Trophoblast cell (in vitro differentiated cells and primary cell): ENCODE measurements around the gene KIF21B.

Source experiments
- DNase-seq, 2 donors: peaks; one replicate each; pipeline ENCODE4 v3.0.0-alpha.2; 2016
- H2AFZ ChIP-seq: 2 replicates; pipeline ENCODE4 v1.6.1; 2013; ENCODE audit warnings: low read length, moderate library complexity, mild to moderate bottlenecking; ENCODE audit not compliant: insufficient read depth, poor library complexity
- H2AK5ac ChIP-seq: 2 replicates; pipeline ENCODE4 v1.6.1; 2013; ENCODE audit warnings: mild to moderate bottlenecking, low read length
- H2BK120ac ChIP-seq: 2 replicates; pipeline ENCODE4 v1.6.1; 2013; ENCODE audit warnings: low read length, mild to moderate bottlenecking, moderate library complexity; ENCODE audit not compliant: insufficient read depth, poor library complexity
- H2BK12ac ChIP-seq: 2 replicates; pipeline ENCODE4 v1.6.1; 2013; ENCODE audit warnings: mild to moderate bottlenecking, low read length, moderate library complexity
- H2BK5ac ChIP-seq: 2 replicates; pipeline ENCODE4 v1.6.1; 2013; ENCODE audit warnings: low read length, low read depth, moderate library complexity, mild to moderate bottlenecking; ENCODE audit not compliant: poor library complexity
- H3K14ac ChIP-seq: 2 replicates; pipeline ENCODE4 v1.6.1; 2013; ENCODE audit warnings: mild to moderate bottlenecking, low read length
- H3K18ac ChIP-seq: 2 replicates; pipeline ENCODE4 v1.6.1; 2013; ENCODE audit warnings: mild to moderate bottlenecking, low read length
- H3K23ac ChIP-seq: 2 replicates; pipeline ENCODE4 v1.6.1; 2013; ENCODE audit warnings: low read length
- H3K27ac ChIP-seq: 2 replicates; pipeline ENCODE4 v1.5.1; 2013; ENCODE audit warnings: low read depth, mild to moderate bottlenecking, inconsistent platforms, low read length, moderate library complexity
- H3K27me3 ChIP-seq: 2 replicates; pipeline ENCODE4 v1.6.1; 2013; ENCODE audit warnings: inconsistent platforms, mild to moderate bottlenecking, low read length, moderate library complexity; ENCODE audit not compliant: insufficient read depth
- H3K36me3 ChIP-seq, 2 experiments: 1 replicate in 1 of 2; 2 replicates in 1 of 2; pipeline ENCODE4 v1.6.1; 2013; ENCODE audit warnings: low read length in 2 of 2, mild to moderate bottlenecking in 2 of 2, moderate library complexity in 1 of 2; ENCODE audit not compliant: insufficient read depth in 2 of 2, control insufficient read depth in 1 of 2
- H3K4ac ChIP-seq: 2 replicates; pipeline ENCODE4 v1.6.1; 2013; ENCODE audit warnings: low read depth, mild to moderate bottlenecking, low read length, moderate library complexity
- H3K4me1 ChIP-seq, 2 experiments: 1 replicate in 1 of 2; 2 replicates in 1 of 2; pipeline ENCODE4 v1.6.1; 2013; ENCODE audit warnings: low read length in 2 of 2, mild to moderate bottlenecking in 2 of 2, moderate library complexity in 1 of 2; ENCODE audit not compliant: insufficient read depth in 2 of 2, control insufficient read depth in 1 of 2
- H3K4me2 ChIP-seq: 2 replicates; pipeline ENCODE4 v1.6.1; 2013; ENCODE audit warnings: inconsistent platforms, mild to moderate bottlenecking, low read length, moderate library complexity
- H3K4me3 ChIP-seq: 2 replicates; pipeline ENCODE4 v1.5.1; 2013; ENCODE audit warnings: mild to moderate bottlenecking, low read depth, low read length, inconsistent platforms
- H3K79me1 ChIP-seq: one replicate; pipeline ENCODE4 v1.6.1; 2013; ENCODE audit warnings: low read length
- H3K79me2 ChIP-seq: 2 replicates; pipeline ENCODE4 v1.6.1; 2013; ENCODE audit warnings: low read length, mild to moderate bottlenecking; ENCODE audit not compliant: control insufficient read depth, insufficient read depth, poor library complexity
- H3K9ac ChIP-seq: 2 replicates; pipeline ENCODE4 v1.6.1; 2013; ENCODE audit warnings: mild to moderate bottlenecking, low read length
- H3K9me3 ChIP-seq: 2 replicates; pipeline ENCODE4 v1.6.1; 2013; ENCODE audit warnings: low read depth, mild to moderate bottlenecking, control low read depth, inconsistent platforms, low read length; ENCODE audit not compliant: insufficient read depth
- H4K12ac ChIP-seq: 2 replicates; pipeline ENCODE4 v1.6.1; 2013; ENCODE audit warnings: low read depth, mild to moderate bottlenecking, low read length, moderate library complexity
- H4K8ac ChIP-seq: 2 replicates; pipeline ENCODE4 v1.6.1; 2013; ENCODE audit warnings: low read depth, mild to moderate bottlenecking, low read length, moderate library complexity
- H4K91ac ChIP-seq: one replicate; pipeline ENCODE4 v1.6.1; 2013; ENCODE audit warnings: low read depth, mild to moderate bottlenecking, low read length, moderate library complexity
- WGBS: extraction: QIAGEN DNeasy Blood & Tissue Kit; methylation state at CpG from one replicate; pipeline ENCODE4 v1.1.7; 2013; ENCODE audit warnings: missing lambda C conversion rate; ENCODE audit not compliant: insufficient read length, insufficient coverage; ENCODE audit errors: extremely low coverage; 5-methylcytosine and 5-hydroxymethylcytosine counted together

The KIF21B gene

DNA sequence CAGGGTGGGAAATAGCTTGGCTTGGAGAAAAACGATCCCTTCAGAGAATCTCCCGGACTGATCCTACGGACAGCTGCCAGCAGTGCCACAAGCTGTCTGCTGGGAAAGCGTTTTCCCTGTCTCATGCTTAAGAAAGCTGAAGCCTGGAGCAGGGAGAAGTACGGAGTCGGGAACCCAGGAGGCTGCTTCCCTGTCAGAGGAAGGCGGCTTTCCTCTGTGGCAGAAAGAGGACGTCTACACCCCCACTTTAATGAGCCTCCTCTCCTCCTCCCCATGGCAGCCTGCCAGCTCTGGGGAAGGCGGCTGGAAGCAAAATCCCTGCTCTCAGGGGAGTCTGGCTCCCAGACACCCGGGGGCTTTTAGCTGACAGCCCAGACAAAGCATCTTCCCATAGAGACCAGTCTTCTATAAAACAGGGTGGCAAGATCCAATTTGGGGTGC lies 7.3 kb downstream of the KIF21B start:
- Histone ChIP-seq H2AFZ (no peak overlapping the region), H4K12ac (no peak overlapping the region), H3K9me3 (no peaks in the 10 kb centered on the region), H2BK120ac (no peak overlapping the region), H3K23ac (no peak overlapping the region), H2AK5ac (no peak overlapping the region), H3K9ac (no peak overlapping the region), H4K91ac (no peak overlapping the region), H3K14ac (no peak overlapping the region), H3K79me2 (no peaks in the 10 kb centered on the region), H3K79me1 (no peaks in the 10 kb centered on the region), H3K36me3 (no peaks in the 10 kb centered on the region), H3K27ac (no peak overlapping the region), H3K4me3 (no peak overlapping the region), H3K18ac (no peak overlapping the region), H3K4me2 (no peak overlapping the region), H4K8ac (no peak overlapping the region), H3K4me1 (no peaks in the 10 kb centered on the region), H3K27me3 (no peaks in the 10 kb centered on the region), H2BK12ac (no peak overlapping the region), H2BK5ac (no peak overlapping the region), H3K4ac (no peak overlapping the region)
- no peak for DNase-seq
- WGBS: no CpG with 5 or more reads among the region's 10 CpGs

DNA sequence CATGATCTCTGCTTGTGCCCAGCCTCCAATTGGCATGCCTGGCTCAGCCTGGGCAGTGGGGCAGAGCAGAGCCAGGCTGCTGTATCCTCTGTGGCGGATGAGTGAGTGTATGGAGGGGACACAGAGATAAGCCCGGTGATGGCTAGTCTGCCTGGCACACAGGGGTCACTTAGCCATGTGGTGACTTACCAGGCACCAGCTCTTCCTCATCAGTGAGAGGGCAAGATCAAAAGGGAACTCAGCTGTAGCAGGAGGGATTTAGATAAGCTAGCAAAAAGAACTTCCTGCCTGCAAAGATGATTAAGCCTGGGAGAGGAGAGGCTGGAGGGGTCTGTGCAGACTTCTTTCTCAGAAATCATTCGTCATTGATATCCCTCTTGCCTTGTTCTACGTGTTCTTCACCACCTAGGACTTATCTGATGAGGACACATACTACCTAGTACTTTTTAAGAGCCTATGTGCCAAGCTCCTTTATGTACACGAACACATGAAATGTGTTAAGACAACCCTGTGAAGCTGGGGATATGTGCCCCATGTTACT lies 7.9 kb downstream of the KIF21B start:
- H3K9ac ChIP-seq: no peak overlapping the region
- WGBS: no CpG with 5 or more reads among the region's 5 CpGs
- H2BK5ac ChIP-seq: no peak overlapping the region
- H3K27ac ChIP-seq: no peak overlapping the region
- no peak overlapping the region for H3K4ac ChIP-seq
- H3K36me3 ChIP-seq: no peaks in the 10 kb centered on the region
- H3K4me3 ChIP-seq: no peak overlapping the region
- H2AFZ ChIP-seq: no peak overlapping the region
- H4K12ac ChIP-seq: no peak overlapping the region
- H3K14ac ChIP-seq: no peak overlapping the region
- H3K4me2 ChIP-seq: no peak overlapping the region
- H2BK120ac ChIP-seq: no peak overlapping the region
- no peaks in the 10 kb centered on the region for H3K27me3 ChIP-seq
- no peak overlapping the region for H4K8ac ChIP-seq
- peak in 1 of 2 donors; percentile 7 for DNase-seq
- no peak overlapping the region for H4K91ac ChIP-seq
- H3K9me3 ChIP-seq: no peaks in the 10 kb centered on the region
- H3K23ac ChIP-seq: no peak overlapping the region
- no peak overlapping the region for H2AK5ac ChIP-seq
- no peaks in the 10 kb centered on the region for H3K79me1 ChIP-seq
- H2BK12ac ChIP-seq: no peak overlapping the region
- no peaks in the 10 kb centered on the region for H3K79me2 ChIP-seq
- H3K18ac ChIP-seq: no peak overlapping the region
- H3K4me1 ChIP-seq: no peaks in the 10 kb centered on the region

DNA sequence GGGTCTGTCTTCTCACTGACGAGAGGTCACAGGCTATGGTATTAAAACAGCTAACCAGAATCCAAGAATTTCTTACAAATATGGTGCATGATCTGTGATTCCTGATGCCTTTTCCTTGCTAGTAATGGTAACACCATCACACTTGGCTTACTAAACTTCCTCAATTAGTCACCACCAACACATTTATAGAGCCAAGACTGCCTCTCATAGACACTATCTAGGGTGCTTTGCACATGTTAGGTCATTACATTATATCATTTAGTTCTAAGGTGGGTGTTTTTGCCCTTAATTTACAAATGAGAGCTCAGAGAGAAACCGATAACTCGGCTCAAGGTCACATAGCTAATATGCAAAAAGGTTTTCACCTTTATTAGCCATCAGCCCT lies 8.7 kb downstream of the KIF21B start:
- no peak overlapping the region for H2BK120ac ChIP-seq
- H3K9me3 ChIP-seq: no peaks in the 10 kb centered on the region
- no peak overlapping the region for H3K14ac ChIP-seq
- no peak overlapping the region for H4K91ac ChIP-seq
- no peaks in the 10 kb centered on the region for H3K4me1 ChIP-seq
- no peak overlapping the region for H3K9ac ChIP-seq
- no peaks in the 10 kb centered on the region for H3K79me2 ChIP-seq
- DNase-seq: no peak
- H4K12ac ChIP-seq: no peak overlapping the region
- H3K79me1 ChIP-seq: no peaks in the 10 kb centered on the region
- H3K36me3 ChIP-seq: no peaks in the 10 kb centered on the region
- no peak overlapping the region for H3K23ac ChIP-seq
- no peak overlapping the region for H2AK5ac ChIP-seq
- no peak overlapping the region for H3K27ac ChIP-seq
- no peak overlapping the region for H2BK5ac ChIP-seq
- H3K4ac ChIP-seq: no peak overlapping the region
- no peak overlapping the region for H2AFZ ChIP-seq
- H3K18ac ChIP-seq: no peak overlapping the region
- no peak overlapping the region for H3K4me2 ChIP-seq
- no CpG with 5 or more reads among the region's 3 CpGs for WGBS
- no peak overlapping the region for H2BK12ac ChIP-seq
- H3K27me3 ChIP-seq: no peaks in the 10 kb centered on the region
- H4K8ac ChIP-seq: no peak overlapping the region
- H3K4me3 ChIP-seq: no peak overlapping the region

DNA sequence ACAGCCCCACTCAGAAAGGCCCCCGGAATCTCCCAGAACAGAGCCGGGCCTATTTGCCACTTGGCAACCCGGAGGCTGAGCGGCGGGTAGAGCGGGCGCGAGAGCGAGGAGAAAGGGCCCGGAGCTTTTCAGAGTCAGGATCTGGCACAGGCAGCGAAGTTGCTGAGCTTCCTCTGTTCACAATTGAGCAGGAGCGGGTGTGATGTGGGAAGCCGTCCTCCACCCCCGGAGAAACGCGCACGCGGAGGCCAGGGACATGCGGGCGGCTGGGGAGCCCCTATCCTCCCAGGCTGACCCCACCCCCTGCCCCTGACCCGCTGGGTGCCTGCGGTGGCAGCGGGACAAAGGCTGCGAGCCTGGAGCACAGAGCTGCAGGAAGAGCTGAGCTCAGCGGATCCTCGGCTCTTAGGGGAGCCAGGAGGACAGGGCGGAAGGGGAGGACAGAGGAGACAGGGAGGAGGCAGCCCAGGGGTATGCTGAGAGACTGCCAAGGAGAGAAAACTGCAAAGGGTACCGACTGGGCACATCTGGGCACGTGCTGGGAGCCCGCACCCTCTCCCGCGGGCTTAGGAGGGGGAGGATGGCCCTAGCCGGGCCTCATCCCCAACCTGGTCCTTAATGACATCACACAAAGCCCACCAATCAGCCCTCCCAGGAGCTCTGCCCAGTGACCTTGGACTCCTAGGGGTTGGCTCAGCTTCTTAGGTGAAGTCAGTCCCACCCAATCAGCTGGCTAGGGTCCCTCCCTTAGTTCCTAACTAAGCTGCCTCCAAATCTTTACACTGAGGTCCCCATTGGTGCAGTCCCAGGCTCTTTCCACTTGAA lies 9.3 kb downstream of the KIF21B start:
- Histone ChIP-seq H3K9ac (no peak overlapping the region), H3K79me2 (no peaks in the 10 kb centered on the region), H3K23ac (no peak overlapping the region), H4K91ac (no peak overlapping the region), H3K79me1 (no peaks in the 10 kb centered on the region), H3K4me2 (no peak overlapping the region), H3K4ac (no peak overlapping the region), H3K4me1 (no peaks in the 10 kb centered on the region), H3K27me3 (no peaks in the 10 kb centered on the region), H3K14ac (no peak overlapping the region), H2BK5ac (no peak overlapping the region), H2BK12ac (no peak overlapping the region), H2AK5ac (no peak overlapping the region), H2AFZ (no peak overlapping the region), H3K27ac (no peak overlapping the region), H3K36me3 (no peaks in the 10 kb centered on the region), H3K18ac (no peak overlapping the region), H3K9me3 (no peaks in the 10 kb centered on the region), H2BK120ac (no peak overlapping the region), H4K8ac (no peak overlapping the region), H4K12ac (no peak overlapping the region), H3K4me3 (no peak overlapping the region)
- no CpG with 5 or more reads among the region's 33 CpGs for WGBS
- DNase-seq: peak; percentile 34 to 66
